Heart right ventricle (tissue), 16 donors: ENCODE measurements around the gene VPS41. TPM values are rescaled to one million over a fixed set of nuclear protein-coding genes. Genes with fewer than 3 reads are reported as not detected.

ENCODE experiments used
- ATAC-seq, 8 donors: fragments of 200-7000 bp; cut with Tn5 transposase; one replicate each; pipeline ENCODE4 v1.9.1; 2020; ENCODE audit warnings: mild to moderate bottlenecking in 8 of 8, moderate library complexity in 8 of 8, moderate number of reproducible peaks in 1 of 8
- DNase-seq, 2 donors: peaks; one replicate each; pipeline ENCODE4 v3.0.0-alpha.2; 2020
- H3K27ac ChIP-seq, 10 donors: fragments of 200-600 bp; sonication (generic) in 2 of 10; one replicate each; pipeline versions ENCODE4 v1.5.0 to v1.8.0; 2020 to 2022; ENCODE audit warnings: mild to moderate bottlenecking in 3 of 10
- H3K27me3 ChIP-seq, 7 donors: fragments of 200-600 bp; one replicate each; pipeline ENCODE4 v1.8.0; 2021 to 2022; ENCODE audit warnings: mild to moderate bottlenecking in 2 of 7
- H3K36me3 ChIP-seq, 9 donors: fragments of 200-600 bp; sonication (generic) in 1 of 9; one replicate each; pipeline versions ENCODE4 v1.5.0 to v1.8.0; 2020 to 2022; ENCODE audit warnings: mild to moderate bottlenecking in 2 of 9
- H3K4me1 ChIP-seq, 9 donors: fragments of 200-600 bp; sonication (generic) in 1 of 9; one replicate each; pipeline versions ENCODE4 v1.5.0 to v1.8.0; 2020 to 2022; ENCODE audit warnings: mild to moderate bottlenecking in 4 of 9
- H3K4me3 ChIP-seq, 10 donors: fragments of 200-600 bp; sonication (generic) in 2 of 10; one replicate each; pipeline versions ENCODE4 v1.5.0 to v1.8.0; 2020 to 2022; ENCODE audit warnings: mild to moderate bottlenecking in 7 of 10, moderate library complexity in 2 of 10
- H3K9me3 ChIP-seq, 11 donors: fragments of 200-600 bp in 10 of 11; sonication (generic) in 2 of 11; one replicate each; pipeline versions ENCODE4 v1.5.0 to v1.8.0; 2013 to 2022; ENCODE audit warnings: mild to moderate bottlenecking in 2 of 11, control low read depth in 1 of 11, moderate library complexity in 1 of 11
- WGBS, 2 donors: extraction: QIAGEN DNeasy Blood & Tissue Kit; methylation state at CpG; one replicate each; pipeline ENCODE4 v1.1.7; 2013; ENCODE audit warnings: inconsistent platforms in 1 of 2; 5-methylcytosine and 5-hydroxymethylcytosine counted together
- intact Hi-C, 10 donors: fragments of 100-400 bp; cut with DNase I; formaldehyde crosslinking; loops; one replicate each; pipeline versions ENCODE4 v1.11.1 to v1.14.2; 2022
- polyA plus RNA-seq, 2 donors: library from polyadenylated mRNA; stranded (reverse); fragments of 200-250 nt; gene quantifications; one replicate each; pipeline ENCODE4 v1.2.3, GENCODE V29; 2013
- total RNA-seq, 10 donors: library from RNA; stranded (reverse); fragmentation: NEBNext Ultra II Directional in 3 of 10; extraction: Animal tissue kit (Norgen Biotek cat#: 25700) in 3 of 10; gene quantifications; one replicate each; pipeline versions ENCODE4 v1.2.1 to v1.2.4, GENCODE V29; 2021 to 2023
- TF ChIP-seq, protein P1 (sequence below), 9 donors: fragments of 200-600 bp; sonication (generic) in 2 of 9; IDR thresholded peaks; one replicate each; pipeline versions ENCODE4 v1.5.0 to v1.8.0; 2021 to 2022; ENCODE audit warnings: antibody characterized with exemption in 9 of 9, mild to moderate bottlenecking in 5 of 9, moderate library complexity in 1 of 9
- donor health status: Arrhythmogenic right ventricular cardiomyopathy.
- donor health status: ischemic (EF 13 %, LVEDD 7.1; RV severe dilation, severe dysfunction).
- donor health status: healthy with polysubstance abuse.
- donor health status: DM: no; HTN: yes; CAD: no.
- donor health status: DM: no; HTN: no; CAD: no.
- donor health status: ischemic (EF 25% LVEDD 6.9; RV normal size, moderate dysfunction).
- donor health status: ischemic (EF 25% LVEDD 5.7; RV mildly dilated, moderate dysfunction).
- donor health status: healthy.
- donor health status: DM: yes; HTN: yes; CAD: no.
- donor health status: Ischemic cardiomyopathy.
- donor health status: ischemic (EF 35%, LVEDD 5.7; RV mildly dilated, moderate dysfunction).
- donor health status: nonischemic (EF 11% LVEDD 7.7; RV severe dilation, severe dysfunction).
- donor health status: DM: yes; HTN: yes; CAD: no.
- donor health status: PGD.
- donor health status: ischemic (EF 29% LVEDD 5.4; RV normal size, mild dysfunction).
- donor health status: nonischemic (EF 23%, LVEDD 6.1; RV moderate dilation, normal function).

Gene VPS41
- total and polyA plus RNA-seq, 12 donors, result 7.1 to 60.7 (median 48.0) TPM

DNA sequence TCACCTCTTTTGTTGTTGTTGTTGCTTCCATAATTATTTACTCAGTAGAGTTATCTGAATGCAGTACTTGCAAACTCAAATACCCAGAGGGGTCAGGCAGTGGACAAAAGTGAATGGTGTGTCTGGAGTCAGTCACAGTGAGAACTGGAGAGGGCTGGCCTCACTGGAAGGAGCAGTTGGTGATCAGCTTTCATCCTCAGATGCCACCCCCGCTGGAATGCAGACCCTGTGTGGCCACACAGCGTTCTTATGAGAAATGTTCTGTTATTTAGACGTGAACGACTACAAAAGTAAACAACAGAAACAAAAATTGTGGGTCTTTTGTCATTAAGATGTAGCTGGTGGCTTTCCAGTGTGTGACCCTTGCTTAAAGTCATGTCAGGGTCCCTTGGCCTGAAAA, 29.6 kb upstream of the VPS41 start:
- ATAC-seq (no peak), DNase-seq (no peak)
- TF ChIP-seq, protein P1, sequence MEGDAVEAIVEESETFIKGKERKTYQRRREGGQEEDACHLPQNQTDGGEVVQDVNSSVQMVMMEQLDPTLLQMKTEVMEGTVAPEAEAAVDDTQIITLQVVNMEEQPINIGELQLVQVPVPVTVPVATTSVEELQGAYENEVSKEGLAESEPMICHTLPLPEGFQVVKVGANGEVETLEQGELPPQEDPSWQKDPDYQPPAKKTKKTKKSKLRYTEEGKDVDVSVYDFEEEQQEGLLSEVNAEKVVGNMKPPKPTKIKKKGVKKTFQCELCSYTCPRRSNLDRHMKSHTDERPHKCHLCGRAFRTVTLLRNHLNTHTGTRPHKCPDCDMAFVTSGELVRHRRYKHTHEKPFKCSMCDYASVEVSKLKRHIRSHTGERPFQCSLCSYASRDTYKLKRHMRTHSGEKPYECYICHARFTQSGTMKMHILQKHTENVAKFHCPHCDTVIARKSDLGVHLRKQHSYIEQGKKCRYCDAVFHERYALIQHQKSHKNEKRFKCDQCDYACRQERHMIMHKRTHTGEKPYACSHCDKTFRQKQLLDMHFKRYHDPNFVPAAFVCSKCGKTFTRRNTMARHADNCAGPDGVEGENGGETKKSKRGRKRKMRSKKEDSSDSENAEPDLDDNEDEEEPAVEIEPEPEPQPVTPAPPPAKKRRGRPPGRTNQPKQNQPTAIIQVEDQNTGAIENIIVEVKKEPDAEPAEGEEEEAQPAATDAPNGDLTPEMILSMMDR (IDR thresholded peaks at IDR 0.05), result no peak
- no peaks in the 10 kb centered on the region for H3K36me3 ChIP-seq
- intact Hi-C loops, result loop anchor here in 3 of 10 donors (10.0 kb wide), 3 partner anchors 144 to 586 kb away; no protein-coding TSS in a partner anchor
- no peak overlapping the region for H3K4me3 ChIP-seq
- 67 to 72% methylated on average over 4 of the region's 4 CpGs for WGBS, 2 donors
- H3K4me1 ChIP-seq, result no peaks in the 10 kb centered on the region
- H3K27ac ChIP-seq, result no peak overlapping the region
- peaks cover 0 to 5% (median 0%) of the 10 kb centered on the region in 7 donors for H3K27me3 ChIP-seq
- no peaks in the 10 kb centered on the region for H3K9me3 ChIP-seq

DNA sequence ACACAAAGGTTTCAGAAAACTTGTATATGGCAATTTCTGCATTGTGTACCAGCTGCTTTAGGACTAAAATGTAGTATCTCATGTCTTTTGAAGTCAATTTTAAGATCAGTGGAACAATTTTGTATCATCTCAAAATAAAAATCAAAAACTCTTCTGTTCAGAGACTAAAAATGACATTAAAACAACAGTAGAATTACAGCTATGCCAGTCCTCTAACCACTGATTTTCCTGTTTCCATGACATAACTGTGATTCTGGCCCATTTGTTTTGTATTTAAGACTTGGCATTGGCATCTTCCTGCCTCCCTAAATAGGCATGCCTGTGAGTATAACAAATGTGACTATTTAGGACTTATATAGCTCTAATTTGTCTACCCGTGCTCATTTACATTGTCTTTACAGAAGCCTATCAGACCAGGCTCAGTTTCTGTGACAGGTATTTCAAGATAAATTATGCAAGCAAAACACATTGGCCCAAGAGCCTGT, 29.1 kb upstream of the VPS41 start:
- H3K4me1 ChIP-seq, result no peaks in the 10 kb centered on the region
- DNase-seq (no peak), ATAC-seq (no peak)
- intact Hi-C loops, result loop anchor here in 3 of 10 donors (10.0 kb wide), 3 partner anchors 143 to 587 kb away; no protein-coding TSS in a partner anchor
- no peaks in the 10 kb centered on the region for H3K36me3 ChIP-seq
- no peak overlapping the region for H3K27ac ChIP-seq
- no peaks in the 10 kb centered on the region for H3K9me3 ChIP-seq
- 58 to 68% methylated on average over 1 of the region's 1 CpG for WGBS, 2 donors
- no peak overlapping the region for H3K4me3 ChIP-seq
- H3K27me3 ChIP-seq, result peaks cover 0 to 5% (median 0%) of the 10 kb centered on the region in 7 donors
- TF ChIP-seq, protein P1 (IDR thresholded peaks at IDR 0.05), result no peak

DNA sequence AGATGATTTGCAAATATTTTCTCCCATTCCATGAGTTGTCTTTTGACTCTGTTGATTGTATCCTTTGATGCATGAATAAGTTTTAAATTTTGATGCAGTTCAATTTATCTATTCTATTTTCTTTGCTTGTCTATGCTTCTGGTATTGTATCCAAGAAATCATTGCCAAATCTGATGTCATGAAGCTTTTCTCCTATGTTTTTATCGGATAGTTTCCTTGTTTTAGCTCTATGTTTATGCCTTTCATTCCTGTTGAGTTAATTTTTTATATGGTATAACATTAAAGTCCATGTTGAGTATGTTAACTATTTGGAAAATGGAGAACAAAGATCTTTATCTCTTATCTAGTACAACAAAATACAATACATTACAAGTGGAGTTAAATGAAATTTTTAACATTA, 27.6 kb upstream of the VPS41 start:
- Histone ChIP-seq H3K4me1 (no peaks in the 10 kb centered on the region), H3K27ac (no peak overlapping the region), H3K36me3 (no peaks in the 10 kb centered on the region), H3K4me3 (no peak overlapping the region), H3K27me3 (peaks cover 0 to 5% (median 0%) of the 10 kb centered on the region in 7 donors), H3K9me3 (no peaks in the 10 kb centered on the region)
- ATAC-seq (no peak), DNase-seq (no peak)
- TF ChIP-seq, protein P1 (IDR thresholded peaks at IDR 0.05), result no peak
- 76 to 80% methylated on average over 1 of the region's 1 CpG for WGBS, 2 donors
- intact Hi-C loops, result loop anchor here in 3 of 10 donors (10.0 kb wide), 3 partner anchors 142 to 588 kb away; no protein-coding TSS in a partner anchor

DNA sequence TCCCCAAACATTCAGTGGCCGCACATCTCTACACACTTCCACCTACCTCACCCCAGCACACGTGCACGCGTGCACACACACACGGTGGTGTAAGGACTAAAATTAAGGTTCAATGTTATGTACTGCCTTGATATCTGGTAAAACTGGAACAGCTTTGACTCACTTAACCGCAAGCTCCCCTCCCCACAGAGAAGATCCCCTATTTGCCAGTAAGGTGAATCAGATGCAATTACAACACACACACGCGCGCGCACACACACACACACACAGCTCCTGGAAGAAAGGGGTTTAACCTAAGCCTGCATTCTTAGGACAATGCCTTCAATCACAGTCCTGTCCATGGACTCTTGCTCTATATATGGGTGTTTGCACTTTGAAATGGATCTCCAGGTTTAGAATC, 25.5 kb upstream of the VPS41 start:
- Histone ChIP-seq H3K36me3 (no peaks in the 10 kb centered on the region), H3K27me3 (no peaks in the 10 kb centered on the region), H3K4me1 (peaks cover 0 to 7% (median 0%) of the 10 kb centered on the region in 9 donors), H3K27ac (no peak overlapping the region), H3K9me3 (no peaks in the 10 kb centered on the region), H3K4me3 (no peak overlapping the region)
- intact Hi-C loops, result loop anchor here in 6 of 10 donors (5.0 to 10.0 kb wide), 6 partner anchors 140 to 590 kb away; no protein-coding TSS in a partner anchor
- TF ChIP-seq, protein P1 (IDR thresholded peaks at IDR 0.05), result no peak
- 90 to 92% methylated on average over 10 of the region's 10 CpGs for WGBS, 2 donors
- DNase-seq (no peak), ATAC-seq (no peak)
